ENCODE results near the gene HPCAL4.

- no peak for TF ChIP-seq POLR2A (IDR thresholded peaks at IDR 0.05; ENCODE audit: low read length)
- TF ChIP-seq, protein P1, sequence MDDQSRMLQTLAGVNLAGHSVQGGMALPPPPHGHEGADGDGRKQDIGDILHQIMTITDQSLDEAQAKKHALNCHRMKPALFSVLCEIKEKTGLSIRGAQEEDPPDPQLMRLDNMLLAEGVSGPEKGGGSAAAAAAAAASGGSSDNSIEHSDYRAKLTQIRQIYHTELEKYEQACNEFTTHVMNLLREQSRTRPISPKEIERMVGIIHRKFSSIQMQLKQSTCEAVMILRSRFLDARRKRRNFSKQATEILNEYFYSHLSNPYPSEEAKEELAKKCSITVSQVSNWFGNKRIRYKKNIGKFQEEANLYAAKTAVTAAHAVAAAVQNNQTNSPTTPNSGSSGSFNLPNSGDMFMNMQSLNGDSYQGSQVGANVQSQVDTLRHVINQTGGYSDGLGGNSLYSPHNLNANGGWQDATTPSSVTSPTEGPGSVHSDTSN (IDR thresholded peaks at IDR 0.05): no peak
- TF ChIP-seq MAFK (IDR thresholded peaks at IDR 0.05; ENCODE audit: partially characterized antibody): no peak
- TF ChIP-seq, protein P2, sequence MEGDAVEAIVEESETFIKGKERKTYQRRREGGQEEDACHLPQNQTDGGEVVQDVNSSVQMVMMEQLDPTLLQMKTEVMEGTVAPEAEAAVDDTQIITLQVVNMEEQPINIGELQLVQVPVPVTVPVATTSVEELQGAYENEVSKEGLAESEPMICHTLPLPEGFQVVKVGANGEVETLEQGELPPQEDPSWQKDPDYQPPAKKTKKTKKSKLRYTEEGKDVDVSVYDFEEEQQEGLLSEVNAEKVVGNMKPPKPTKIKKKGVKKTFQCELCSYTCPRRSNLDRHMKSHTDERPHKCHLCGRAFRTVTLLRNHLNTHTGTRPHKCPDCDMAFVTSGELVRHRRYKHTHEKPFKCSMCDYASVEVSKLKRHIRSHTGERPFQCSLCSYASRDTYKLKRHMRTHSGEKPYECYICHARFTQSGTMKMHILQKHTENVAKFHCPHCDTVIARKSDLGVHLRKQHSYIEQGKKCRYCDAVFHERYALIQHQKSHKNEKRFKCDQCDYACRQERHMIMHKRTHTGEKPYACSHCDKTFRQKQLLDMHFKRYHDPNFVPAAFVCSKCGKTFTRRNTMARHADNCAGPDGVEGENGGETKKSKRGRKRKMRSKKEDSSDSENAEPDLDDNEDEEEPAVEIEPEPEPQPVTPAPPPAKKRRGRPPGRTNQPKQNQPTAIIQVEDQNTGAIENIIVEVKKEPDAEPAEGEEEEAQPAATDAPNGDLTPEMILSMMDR (IDR thresholded peaks at IDR 0.05): no peak
- no peak for TF ChIP-seq RNF2 (IDR thresholded peaks at IDR 0.05; ENCODE audit: borderline replicate concordance, low read depth)
- no peak for TF ChIP-seq GATA3 (IDR thresholded peaks at IDR 0.05; ENCODE audit: borderline replicate concordance)
- TF ChIP-seq, protein P3, sequence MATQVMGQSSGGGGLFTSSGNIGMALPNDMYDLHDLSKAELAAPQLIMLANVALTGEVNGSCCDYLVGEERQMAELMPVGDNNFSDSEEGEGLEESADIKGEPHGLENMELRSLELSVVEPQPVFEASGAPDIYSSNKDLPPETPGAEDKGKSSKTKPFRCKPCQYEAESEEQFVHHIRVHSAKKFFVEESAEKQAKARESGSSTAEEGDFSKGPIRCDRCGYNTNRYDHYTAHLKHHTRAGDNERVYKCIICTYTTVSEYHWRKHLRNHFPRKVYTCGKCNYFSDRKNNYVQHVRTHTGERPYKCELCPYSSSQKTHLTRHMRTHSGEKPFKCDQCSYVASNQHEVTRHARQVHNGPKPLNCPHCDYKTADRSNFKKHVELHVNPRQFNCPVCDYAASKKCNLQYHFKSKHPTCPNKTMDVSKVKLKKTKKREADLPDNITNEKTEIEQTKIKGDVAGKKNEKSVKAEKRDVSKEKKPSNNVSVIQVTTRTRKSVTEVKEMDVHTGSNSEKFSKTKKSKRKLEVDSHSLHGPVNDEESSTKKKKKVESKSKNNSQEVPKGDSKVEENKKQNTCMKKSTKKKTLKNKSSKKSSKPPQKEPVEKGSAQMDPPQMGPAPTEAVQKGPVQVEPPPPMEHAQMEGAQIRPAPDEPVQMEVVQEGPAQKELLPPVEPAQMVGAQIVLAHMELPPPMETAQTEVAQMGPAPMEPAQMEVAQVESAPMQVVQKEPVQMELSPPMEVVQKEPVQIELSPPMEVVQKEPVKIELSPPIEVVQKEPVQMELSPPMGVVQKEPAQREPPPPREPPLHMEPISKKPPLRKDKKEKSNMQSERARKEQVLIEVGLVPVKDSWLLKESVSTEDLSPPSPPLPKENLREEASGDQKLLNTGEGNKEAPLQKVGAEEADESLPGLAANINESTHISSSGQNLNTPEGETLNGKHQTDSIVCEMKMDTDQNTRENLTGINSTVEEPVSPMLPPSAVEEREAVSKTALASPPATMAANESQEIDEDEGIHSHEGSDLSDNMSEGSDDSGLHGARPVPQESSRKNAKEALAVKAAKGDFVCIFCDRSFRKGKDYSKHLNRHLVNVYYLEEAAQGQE (IDR thresholded peaks at IDR 0.05): no peak
- no peak for TF ChIP-seq HOXB5 (CRISPR knock-in tag; IDR thresholded peaks at IDR 0.05)
- no peak for TF ChIP-seq CBX2 (IDR thresholded peaks at IDR 0.05; ENCODE audit: borderline replicate concordance, low read depth)
Observed at GRCh38 chr1:39687243-39687642, 4.0 kb downstream of the HPCAL4 start.
